HepG2 (cell line): ENCODE data around the gene CAST. TPM values are rescaled to one million over a fixed set of nuclear protein-coding genes. Genes with fewer than 3 reads are reported as not detected.

ENCODE experiments used
- MXD3 ChIP-seq: IDR thresholded peaks from 2 replicates; pipeline ENCODE4 v1.6.1; 2016; ENCODE audit warnings: mild to moderate bottlenecking, missing biosample characterization, missing genetic modification reagents
- NR2F2 ChIP-seq: IDR thresholded peaks from 2 replicates; pipeline ENCODE4 v1.6.1; 2012; ENCODE audit warnings: low read depth, inconsistent platforms, borderline replicate concordance
- REST ChIP-seq, 2 experiments: IDR thresholded peaks; 2 replicates each; pipeline ENCODE4 v1.6.1; 2011 to 2012; ENCODE audit warnings: low read length in 2 of 2, borderline replicate concordance in 1 of 2, low read depth in 1 of 2, mild to moderate bottlenecking in 1 of 2, moderate library complexity in 1 of 2
- ZNF383 ChIP-seq: sonication (generic); formaldehyde crosslinking; IDR thresholded peaks from 2 replicates; pipeline ENCODE4 v1.4.0; 2020; ENCODE audit warnings: missing genetic modification reagents, mild to moderate bottlenecking, borderline replicate concordance
- ZNF557 ChIP-seq: sonication (generic); formaldehyde crosslinking; IDR thresholded peaks from 2 replicates; pipeline ENCODE4 v1.4.0; 2020; ENCODE audit warnings: missing genetic modification reagents
- ZNF609 ChIP-seq: sonication (generic); formaldehyde crosslinking; IDR thresholded peaks from 2 replicates; pipeline ENCODE4 v1.4.0; 2020; ENCODE audit warnings: mild to moderate bottlenecking, missing genetic modification reagents, borderline replicate concordance
- ZNF768 ChIP-seq: sonication (generic); formaldehyde crosslinking; IDR thresholded peaks from 2 replicates; pipeline ENCODE4 v1.4.0; 2020; ENCODE audit warnings: missing genetic modification reagents
- polyA plus RNA-seq, 8 experiments: library from polyadenylated mRNA; depleted of rRNA in 3 of 8; stranded (reverse) in 7 of 8; unstranded in 1 of 8; fragments of >200 nt; fragmentation: Illumina TruSeq in 4 of 8; extraction: Trizol in 4 of 8; gene quantifications; 2 replicates each; pipeline versions ENCODE4 v1.2.1 to v1.2.3, GENCODE V29; 2011 to 2016; ENCODE audit warnings: low read depth in 4 of 8, missing spikeins in 1 of 8, mixed read lengths in 1 of 8; ENCODE audit not compliant: insufficient read depth in 1 of 8
- total RNA-seq, 5 experiments: library from RNA; depleted of rRNA; stranded (reverse); fragments of >200 nt; fragmentation: Illumina TruSeq; extraction: Trizol; gene quantifications; 2 replicates each; pipeline ENCODE4 v1.2.3, GENCODE V29; 2016; ENCODE audit warnings: low read depth in 1 of 5

CAST gene
- total and polyA plus RNA-seq, 2 of the 13 experiments (the other 11 are each of a cell fraction or from before 2014, with no cell fraction given), result 42.1 to 67.6 TPM

GRCh38 chr5:96714450-96714849 lies 52.3 kb downstream of the CAST start (continued):
- TF ChIP-seq ZNF609 (CRISPR knock-in tag) (no peak), ZNF768 (CRISPR knock-in tag) (no peak), MXD3 (CRISPR knock-in tag) (no peak), ZNF383 (CRISPR knock-in tag) (no peak), REST (IDR thresholded peaks at IDR 0.05; ENCODE audit: borderline replicate concordance in 1 of 2, low read depth in 1 of 2, low read length in 2 of 2) (no peak), NR2F2 (no peak), ZNF557 (CRISPR knock-in tag) (no peak)
